Activated CD4-positive, alpha-beta T cell treated with anti-CD3 and anti-CD28 coated beads, Interleukin-2, amount 10 ng/mL, durations not matched to agents 24 days and 14 days (primary cell): ENCODE results near the gene SGF29. TPM values are rescaled to one million over a fixed set of nuclear protein-coding genes. Genes with fewer than 3 reads are reported as not detected.

Experiments
- DNase-seq: peaks from one replicate; pipeline ENCODE4 v3.0.0; 2022
- H3K27ac Mint-ChIP-seq: one replicate; pipeline ENCODE4 v1.8.0; 2022; ENCODE audit warnings: mild to moderate bottlenecking, mixed read lengths
- H3K27me3 Mint-ChIP-seq: one replicate; pipeline ENCODE4 v1.8.0; 2022; ENCODE audit warnings: mixed read lengths
- H3K36me3 Mint-ChIP-seq: one replicate; pipeline ENCODE4 v1.8.0; 2022; ENCODE audit warnings: low read depth, mild to moderate bottlenecking, mixed read lengths
- H3K4me1 Mint-ChIP-seq: one replicate; pipeline ENCODE4 v1.8.0; 2021; ENCODE audit warnings: mixed read lengths
- H3K4me3 Mint-ChIP-seq: one replicate; pipeline ENCODE4 v1.8.0; 2022; ENCODE audit warnings: mild to moderate bottlenecking, moderate library complexity, mixed read lengths
- H3K9me3 Mint-ChIP-seq: one replicate; pipeline ENCODE4 v1.8.0; 2021; ENCODE audit warnings: mixed read lengths
- intact Hi-C: fragments of 100-400 bp; cut with micrococcal nuclease; formaldehyde crosslinking; loops from one replicate; pipeline ENCODE4 v1.15.1; 2023
- total RNA-seq: library from RNA; stranded (reverse); gene quantifications from 2 replicates; pipeline ENCODE4 v1.2.3, GENCODE V29; 2022

SGF29 gene
- 33.6 and 42.5 TPM in 2 replicates for total RNA-seq

DNA sequence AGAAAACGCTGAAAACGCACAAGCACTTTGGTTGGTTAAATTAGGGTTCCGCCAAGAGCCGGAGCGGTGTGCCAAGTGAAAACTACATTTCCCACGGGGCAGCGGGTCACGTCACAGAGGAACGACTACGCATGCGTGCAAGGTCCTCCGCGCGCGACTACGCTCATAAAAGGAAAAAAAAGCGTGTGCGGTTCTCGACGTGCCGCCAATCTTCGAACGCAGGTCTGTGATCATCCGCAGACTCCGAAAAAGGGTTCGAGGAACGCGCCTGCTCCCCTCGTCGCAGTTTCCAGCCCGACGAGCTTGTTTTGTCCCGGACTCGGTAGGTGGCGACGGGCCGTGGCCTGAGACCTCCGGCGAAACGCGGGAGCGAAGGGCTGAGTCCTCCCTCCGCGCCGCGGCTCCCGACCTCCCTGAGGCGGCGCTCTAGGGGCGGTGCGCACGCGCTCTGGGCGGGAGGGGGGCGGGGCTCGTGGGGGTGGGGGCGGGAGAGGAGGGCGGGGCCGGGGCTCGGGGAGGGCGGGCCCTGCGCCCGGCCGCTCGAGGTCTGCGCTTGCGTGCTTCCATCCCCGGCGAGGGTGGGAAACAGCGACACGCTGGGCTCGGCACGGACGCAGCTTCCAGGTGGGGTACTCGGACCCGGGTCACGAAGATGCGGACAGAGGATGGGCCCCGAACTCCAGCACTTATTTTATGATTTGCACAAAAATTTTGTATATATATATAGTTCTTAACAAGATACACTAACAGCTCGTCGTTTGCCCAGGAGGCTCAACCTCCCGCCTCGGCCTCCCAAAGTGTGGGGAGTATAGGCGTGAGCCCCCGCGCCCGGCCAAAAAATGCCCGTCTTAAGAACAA is at the start of gene SGF29:
Gene SGF29 (plus strand): TSS at position 145 of the 858 bp plus-strand sequence. CDS start 27,150 bp downstream, outside the sequence.
- Mint-ChIP-seq H3K4me1 (peaks cover 26% of the 10 kb centered on the region), H3K9me3 (peaks cover 3% of the 10 kb centered on the region), H3K27me3 (no peaks in the 10 kb centered on the region), H3K27ac (peak within 1 kb of the TSS; percentile 99), H3K4me3 (peak within 1 kb of the TSS; percentile 95), H3K36me3 (peaks cover 27% of the 10 kb centered on the region)
- intact Hi-C loops, result loop anchor here (1.0 to 10.0 kb wide), 4 partner anchors 60 to 393 kb away; partner anchors contain the start of genes APOBR, ATXN2L and SBK1
- DNase-seq, result peak; percentile 98

DNA sequence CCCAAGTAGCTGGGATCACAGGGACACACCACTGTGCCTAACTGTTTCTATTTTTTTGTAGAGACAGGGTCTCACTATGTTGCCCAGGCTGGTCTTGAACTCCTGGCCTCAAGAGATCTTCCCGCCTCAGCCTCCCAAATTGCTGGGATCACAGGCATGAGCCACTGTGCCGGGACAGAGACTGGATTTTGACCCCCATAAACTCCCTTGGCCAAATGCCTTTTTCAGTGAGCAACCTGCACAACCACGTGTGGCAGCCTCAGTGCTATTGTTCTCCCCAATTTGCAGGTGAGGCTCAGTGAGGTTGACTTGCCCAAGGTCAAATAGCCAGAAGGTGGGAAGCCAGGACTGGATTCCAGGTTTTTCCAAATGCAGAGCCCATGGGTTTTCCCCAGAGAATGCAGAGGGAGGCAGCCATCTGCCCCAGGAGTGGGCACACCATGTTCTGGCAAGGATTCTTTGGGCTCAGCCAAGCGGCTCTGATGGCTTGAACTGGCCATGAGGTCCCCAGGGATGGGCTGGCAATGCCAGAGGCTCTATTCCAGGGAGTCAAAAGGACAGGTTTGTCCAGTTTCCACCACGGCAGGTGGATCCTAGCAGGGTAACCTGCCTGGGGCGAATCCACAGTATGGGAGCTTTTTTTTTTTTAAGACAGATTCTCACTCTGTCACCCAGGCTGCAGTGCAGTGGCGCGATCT is 48.9 kb upstream of the SGF29 start:
- no peaks in the 10 kb centered on the region for H3K36me3 Mint-ChIP-seq
- intact Hi-C loops, result no loop called here
- H3K27me3 Mint-ChIP-seq, result peaks cover 2% of the 10 kb centered on the region
- H3K4me1 Mint-ChIP-seq, result peaks cover 25% of the 10 kb centered on the region
- no peak for DNase-seq
- H3K4me3 Mint-ChIP-seq, result no peak overlapping the region
- H3K27ac Mint-ChIP-seq, result no peak overlapping the region
- H3K9me3 Mint-ChIP-seq, result no peaks in the 10 kb centered on the region

DNA sequence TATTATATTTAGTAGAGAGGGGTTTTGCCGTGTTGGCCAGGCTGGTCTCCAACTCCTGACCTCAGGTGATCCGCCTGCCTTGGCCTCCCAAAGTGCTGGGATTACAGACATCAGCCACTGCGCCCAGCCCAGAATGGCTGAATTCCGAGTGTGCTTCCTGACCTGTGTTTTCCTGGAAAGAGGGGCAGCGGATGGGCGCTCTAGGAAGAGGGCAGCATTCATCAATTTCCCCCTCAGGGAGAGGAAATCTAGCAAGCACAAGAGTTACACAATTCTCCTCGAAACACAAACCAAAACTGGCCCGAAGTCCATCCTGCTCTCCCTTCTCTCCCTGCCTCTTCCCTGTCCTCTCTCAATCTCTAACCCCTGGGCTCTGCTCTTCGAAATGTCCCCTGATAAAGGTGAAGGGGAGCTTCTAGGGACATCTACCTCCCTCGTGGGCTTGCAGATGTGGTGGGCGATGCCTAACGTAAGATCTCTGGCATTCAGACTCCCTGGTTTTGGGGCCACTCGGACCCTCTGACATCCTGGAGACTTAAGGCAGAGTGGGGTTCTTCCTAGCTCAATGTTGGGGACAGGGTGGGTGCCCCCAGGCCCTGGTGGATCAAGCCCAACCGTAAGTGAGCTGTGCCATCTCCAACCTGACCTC is 48.1 kb upstream of the SGF29 start:
- H3K4me3 Mint-ChIP-seq, result no peak overlapping the region
- no peaks in the 10 kb centered on the region for H3K9me3 Mint-ChIP-seq
- H3K27me3 Mint-ChIP-seq, result peaks cover 2% of the 10 kb centered on the region
- no peak for DNase-seq
- peaks cover 21% of the 10 kb centered on the region for H3K4me1 Mint-ChIP-seq
- intact Hi-C loops, result no loop called here
- no peak overlapping the region for H3K27ac Mint-ChIP-seq
- no peaks in the 10 kb centered on the region for H3K36me3 Mint-ChIP-seq

DNA sequence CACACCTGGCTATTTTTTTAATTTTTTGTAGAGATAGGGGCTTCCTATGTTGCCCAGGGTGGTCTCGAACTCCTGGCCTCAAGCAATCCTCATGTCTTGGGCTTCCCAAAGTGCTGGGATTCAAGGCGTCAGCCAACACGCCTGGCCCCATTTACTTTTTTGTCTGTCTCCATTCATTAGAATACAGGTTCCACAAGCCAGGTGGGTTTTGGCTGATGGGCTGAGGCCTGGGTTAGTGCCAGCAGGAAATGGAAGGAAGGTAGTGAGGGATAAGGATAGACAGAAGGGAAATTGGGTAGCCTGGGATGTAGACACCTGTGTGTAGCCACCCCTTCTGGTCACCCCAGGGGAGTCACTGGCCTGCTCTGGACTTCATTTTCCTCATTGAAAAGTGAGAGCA is 42.7 kb upstream of the SGF29 start:
- no peak for DNase-seq
- H3K36me3 Mint-ChIP-seq, result no peaks in the 10 kb centered on the region
- H3K4me3 Mint-ChIP-seq, result no peak overlapping the region
- no peak overlapping the region for H3K27ac Mint-ChIP-seq
- peaks cover 27% of the 10 kb centered on the region for H3K4me1 Mint-ChIP-seq
- intact Hi-C loops, result no loop called here
- H3K27me3 Mint-ChIP-seq, result peaks cover 4% of the 10 kb centered on the region
- no peaks in the 10 kb centered on the region for H3K9me3 Mint-ChIP-seq

DNA sequence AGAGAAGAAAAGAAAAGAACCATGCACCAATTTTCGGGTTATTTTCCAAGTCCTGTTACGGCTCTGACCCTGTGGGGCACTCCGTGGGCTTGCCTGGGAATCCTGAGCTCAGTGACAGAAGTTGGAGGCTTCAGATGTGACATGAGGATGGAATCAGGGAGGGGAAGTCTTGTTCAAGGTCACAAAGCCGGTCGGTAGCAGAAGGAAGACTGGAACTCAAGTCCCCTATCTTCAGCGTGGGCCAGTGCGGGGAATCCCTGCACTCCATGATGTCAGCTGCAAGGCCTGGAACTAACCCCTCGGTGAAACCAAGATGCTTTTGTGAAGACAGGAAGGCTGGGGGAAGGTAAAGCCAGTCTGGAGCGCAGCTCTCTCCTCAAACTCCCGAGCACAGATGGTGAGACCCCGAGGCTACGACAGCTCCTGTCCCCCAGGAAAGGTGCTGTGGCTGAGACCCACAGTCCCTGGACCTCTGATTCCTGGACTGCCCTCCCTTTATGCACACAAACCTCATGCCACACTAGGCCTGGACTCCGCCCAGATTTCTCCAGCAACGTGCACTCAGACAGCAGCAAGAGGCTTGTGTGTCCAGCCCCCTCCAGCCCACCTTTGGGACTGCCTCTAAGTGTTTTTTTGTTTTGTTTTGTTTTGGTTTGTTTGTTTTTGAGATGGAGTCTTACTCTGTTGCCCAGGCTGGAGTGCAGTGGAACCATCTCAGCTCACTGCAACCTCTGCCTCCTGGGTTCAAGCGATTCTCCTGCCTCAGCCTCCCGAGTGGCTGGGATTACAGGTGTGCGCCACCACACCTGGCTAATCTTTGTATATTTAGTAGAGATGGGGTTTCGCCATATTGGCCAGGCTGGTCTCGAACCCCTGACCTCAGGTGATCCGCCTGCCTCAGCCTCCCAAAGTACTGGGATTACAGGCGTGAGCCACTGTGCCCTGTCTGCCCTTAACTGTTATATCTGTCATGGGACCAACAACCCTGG is 41.6 kb upstream of the SGF29 start:
- H3K27me3 Mint-ChIP-seq, result peaks cover 2% of the 10 kb centered on the region
- DNase-seq, result no peak
- H3K27ac Mint-ChIP-seq, result no peak overlapping the region

DNA sequence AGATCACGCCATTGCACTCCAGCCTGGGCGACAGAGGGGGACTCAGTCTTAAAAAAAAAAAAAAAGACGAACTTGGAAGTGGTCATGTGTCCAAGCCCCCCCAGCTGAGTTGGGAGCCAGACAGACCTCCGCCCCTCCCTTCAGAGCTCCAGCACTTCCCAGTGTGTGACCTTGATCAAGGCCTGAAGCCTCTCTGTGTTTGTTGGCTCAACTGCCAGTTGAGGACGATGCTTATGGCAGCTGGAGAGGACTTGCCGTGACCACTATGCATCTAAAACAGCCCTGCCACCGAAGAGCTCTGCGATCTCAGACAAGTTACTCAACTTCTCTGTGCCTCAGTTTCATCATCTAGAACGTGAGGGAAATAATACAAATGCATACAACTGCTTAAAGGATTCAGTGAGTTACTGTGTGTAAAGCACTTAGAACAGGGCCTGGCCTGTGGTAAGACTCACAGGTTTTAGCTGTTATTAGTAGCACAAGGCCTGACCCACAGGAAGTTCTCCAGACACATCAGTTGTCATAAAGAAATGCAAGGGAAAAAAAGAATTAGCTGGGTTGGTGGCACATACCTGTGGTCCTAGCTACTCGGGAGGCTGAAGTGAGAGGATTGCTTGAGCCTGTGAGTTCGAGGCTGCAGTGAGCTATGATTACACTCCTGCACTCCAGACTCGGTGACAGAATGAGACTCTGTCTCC is 40.1 kb upstream of the SGF29 start:
- Mint-ChIP-seq H3K9me3 (no peaks in the 10 kb centered on the region), H3K36me3 (no peaks in the 10 kb centered on the region), H3K4me3 (no peak overlapping the region), H3K4me1 (peaks cover 10% of the 10 kb centered on the region), H3K27ac (no peak overlapping the region), H3K27me3 (peaks cover 2% of the 10 kb centered on the region)
- intact Hi-C loops, result no loop called here
- no peak for DNase-seq

More for the DNA sequence above, 41.6 kb upstream of the SGF29 start:
- H3K9me3 Mint-ChIP-seq, result no peaks in the 10 kb centered on the region
- intact Hi-C loops, result no loop called here
- peaks cover 21% of the 10 kb centered on the region for H3K4me1 Mint-ChIP-seq
- no peak overlapping the region for H3K4me3 Mint-ChIP-seq
- no peaks in the 10 kb centered on the region for H3K36me3 Mint-ChIP-seq

DNA sequence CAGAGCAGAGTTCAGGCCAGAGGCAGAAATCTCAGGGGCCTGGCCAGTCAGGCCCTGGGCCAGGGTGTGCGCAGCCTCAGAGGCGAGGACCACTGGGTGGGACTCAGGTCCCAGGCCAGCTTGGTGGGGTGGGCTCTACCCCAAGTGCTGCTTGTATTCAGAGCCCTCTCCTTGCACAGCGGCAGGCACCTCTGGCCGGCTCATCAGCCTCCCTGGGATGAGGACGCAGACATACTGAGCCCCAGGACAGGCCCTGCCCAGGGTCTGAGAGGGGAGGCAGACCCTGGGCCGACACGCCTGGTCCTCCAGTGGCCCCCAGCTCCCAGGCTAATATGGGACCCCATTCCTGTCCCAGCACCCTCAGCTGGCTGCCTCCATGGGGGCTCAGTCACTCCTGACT is 39.5 kb upstream of the SGF29 start:
- Mint-ChIP-seq H3K4me1 (peaks cover 10% of the 10 kb centered on the region), H3K4me3 (no peak overlapping the region)

DNA sequence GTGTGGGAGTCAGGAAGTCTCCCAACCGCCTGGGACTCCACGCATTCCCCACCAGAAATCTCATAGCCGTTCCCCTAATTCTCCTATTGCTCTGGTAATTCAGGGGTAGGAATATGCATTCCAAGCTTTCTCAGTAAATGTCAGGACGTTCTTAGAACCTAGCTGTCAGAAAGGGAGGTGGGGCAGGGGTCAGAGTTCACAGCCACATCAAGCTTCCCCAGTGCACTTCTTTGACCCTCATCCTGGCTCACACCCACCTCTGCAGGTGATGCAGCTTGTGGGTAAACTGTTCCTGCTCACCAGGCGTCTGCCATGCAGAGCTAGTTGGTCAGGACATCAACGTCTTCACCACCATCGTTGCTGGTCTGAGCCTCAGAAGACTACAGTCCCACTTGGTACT is 33.0 kb upstream of the SGF29 start:
- no peak for DNase-seq
- H3K36me3 Mint-ChIP-seq, result no peaks in the 10 kb centered on the region
- H3K27me3 Mint-ChIP-seq, result no peaks in the 10 kb centered on the region
- H3K27ac Mint-ChIP-seq, result no peak overlapping the region
- intact Hi-C loops, result no loop called here
- peaks cover 3% of the 10 kb centered on the region for H3K4me1 Mint-ChIP-seq
- H3K9me3 Mint-ChIP-seq, result no peaks in the 10 kb centered on the region
- H3K4me3 Mint-ChIP-seq, result no peak overlapping the region

More for the DNA sequence above, 39.5 kb upstream of the SGF29 start:
- Mint-ChIP-seq H3K36me3 (no peaks in the 10 kb centered on the region), H3K27me3 (peaks cover 2% of the 10 kb centered on the region), H3K27ac (no peak overlapping the region), H3K9me3 (no peaks in the 10 kb centered on the region)
- intact Hi-C loops, result no loop called here
- no peak for DNase-seq

DNA sequence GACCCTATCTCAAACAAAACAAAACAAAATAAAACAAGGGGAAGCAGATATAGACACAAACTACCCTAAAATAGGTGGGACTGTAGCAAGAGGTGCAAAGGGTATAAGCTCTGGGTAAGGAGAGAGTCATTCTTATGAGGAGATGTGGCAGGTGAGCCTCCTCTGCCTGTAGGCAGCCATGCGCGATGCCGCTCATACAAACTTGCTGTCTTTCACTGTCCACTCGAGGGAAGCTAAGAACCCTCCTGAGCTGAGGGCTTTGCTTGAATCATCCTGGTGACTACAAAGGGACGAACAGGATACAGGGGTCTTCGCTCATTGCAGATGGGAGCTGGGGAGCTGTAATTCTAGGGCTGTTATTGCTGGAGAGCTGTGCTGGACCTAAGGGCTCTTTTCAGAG is 32.3 kb upstream of the SGF29 start:
- peaks cover 3% of the 10 kb centered on the region for H3K4me1 Mint-ChIP-seq
- intact Hi-C loops, result no loop called here
- no peaks in the 10 kb centered on the region for H3K9me3 Mint-ChIP-seq

DNA sequence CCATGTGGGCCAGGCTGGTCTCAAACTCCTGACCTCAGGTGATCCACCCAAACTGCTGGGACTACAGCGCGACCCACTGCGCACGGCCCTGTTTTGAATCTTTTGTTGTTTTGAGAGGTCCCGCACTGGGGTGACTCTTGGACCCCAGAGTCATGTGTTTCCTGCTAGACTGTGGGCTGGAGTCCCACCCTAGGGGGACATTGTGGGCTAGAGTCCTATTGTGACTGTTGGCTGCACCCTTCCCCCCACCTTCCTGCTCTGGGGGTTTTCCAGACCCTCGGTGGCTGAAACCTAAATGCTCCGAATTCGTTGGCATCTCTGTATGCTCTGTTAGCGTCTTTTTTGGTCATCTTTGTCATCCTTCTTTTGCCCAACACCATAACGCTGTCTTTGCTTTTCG is 30.9 kb upstream of the SGF29 start:
- no peak overlapping the region for H3K27ac Mint-ChIP-seq
- no peak overlapping the region for H3K4me3 Mint-ChIP-seq
- H3K27me3 Mint-ChIP-seq, result no peaks in the 10 kb centered on the region
- peaks cover 3% of the 10 kb centered on the region for H3K4me1 Mint-ChIP-seq
- intact Hi-C loops, result no loop called here
- H3K9me3 Mint-ChIP-seq, result no peaks in the 10 kb centered on the region
- H3K36me3 Mint-ChIP-seq, result no peaks in the 10 kb centered on the region
- no peak for DNase-seq

More for the DNA sequence above, 32.3 kb upstream of the SGF29 start:
- no peak overlapping the region for H3K27ac Mint-ChIP-seq
- no peak for DNase-seq
- H3K36me3 Mint-ChIP-seq, result no peaks in the 10 kb centered on the region
- H3K4me3 Mint-ChIP-seq, result no peak overlapping the region
- H3K27me3 Mint-ChIP-seq, result no peaks in the 10 kb centered on the region

DNA sequence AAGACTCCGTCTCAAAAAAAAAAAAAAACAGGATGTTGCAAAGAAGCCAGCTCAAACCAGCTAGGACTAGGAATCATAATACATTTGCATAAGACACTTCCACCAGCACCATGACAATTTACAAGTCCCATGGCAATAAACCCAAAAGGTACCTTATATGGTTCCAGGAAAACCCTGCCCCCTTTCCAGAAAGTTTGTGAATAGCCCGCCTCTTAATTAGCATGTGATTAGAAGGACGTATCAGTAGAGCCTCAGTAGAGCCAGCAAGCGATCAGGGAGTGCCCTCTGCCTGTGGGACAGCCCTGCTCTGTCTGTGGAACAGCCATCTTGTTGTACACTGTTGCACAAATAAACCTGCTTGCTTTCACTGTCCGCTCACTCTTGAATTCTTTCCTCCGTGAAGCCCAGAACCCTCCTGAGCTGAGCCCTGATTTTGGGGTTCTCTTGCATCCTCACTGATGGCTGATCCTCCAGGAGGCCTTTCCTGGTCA is 29.0 kb upstream of the SGF29 start:
- intact Hi-C loops, result no loop called here
- Mint-ChIP-seq H3K4me3 (no peak overlapping the region), H3K27me3 (no peaks in the 10 kb centered on the region), H3K36me3 (no peaks in the 10 kb centered on the region), H3K27ac (no peak overlapping the region), H3K9me3 (no peaks in the 10 kb centered on the region), H3K4me1 (peaks cover 3% of the 10 kb centered on the region)
- DNase-seq, result no peak

DNA sequence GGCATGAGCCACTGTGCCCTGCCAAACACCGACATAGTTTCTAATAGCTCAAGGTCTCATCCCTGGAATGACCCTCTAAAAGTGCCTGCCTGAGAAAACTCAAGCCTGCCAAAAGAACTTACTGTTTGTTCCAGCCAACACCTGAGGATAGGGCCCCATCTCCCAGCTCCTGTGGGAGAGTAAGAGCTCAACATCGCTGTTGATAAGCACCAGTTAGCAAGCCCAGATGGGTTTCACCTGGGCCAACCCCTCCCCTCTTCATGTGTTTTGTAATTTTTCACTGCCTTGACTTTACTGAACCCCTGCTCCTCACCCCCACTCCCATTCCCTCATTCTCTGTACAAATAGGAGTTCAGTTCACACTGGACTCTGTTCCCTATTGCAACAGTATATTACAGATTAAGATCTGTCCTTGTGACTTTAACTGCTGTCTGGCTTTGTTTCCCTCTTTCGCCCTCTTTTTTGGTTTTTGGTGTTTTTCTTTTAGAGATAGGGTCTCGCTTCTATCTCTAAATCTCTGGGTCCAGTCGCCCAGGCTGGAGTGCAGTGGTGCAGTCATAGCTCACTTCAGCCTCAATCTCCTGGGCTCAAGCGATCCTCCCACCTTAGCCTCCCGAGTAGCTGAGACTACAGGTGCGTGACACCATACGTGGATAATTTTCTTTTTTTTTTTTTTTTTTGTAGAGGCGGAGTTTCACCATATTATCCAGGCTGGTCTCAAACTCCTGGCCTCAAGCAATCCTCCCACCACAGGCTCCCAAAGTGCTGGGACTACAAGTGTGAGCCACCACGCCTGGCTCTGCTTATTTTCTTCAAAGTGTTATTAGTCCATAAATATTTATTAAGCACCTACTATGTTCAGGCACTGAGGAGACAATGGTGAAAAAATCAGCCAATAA is 27.3 kb upstream of the SGF29 start:
- Mint-ChIP-seq H3K9me3 (no peaks in the 10 kb centered on the region), H3K27me3 (no peaks in the 10 kb centered on the region), H3K4me1 (peaks cover 3% of the 10 kb centered on the region), H3K4me3 (no peak overlapping the region), H3K36me3 (no peaks in the 10 kb centered on the region), H3K27ac (no peak overlapping the region)
- intact Hi-C loops, result no loop called here
- DNase-seq, result no peak
